GM12878 (cell line): ENCODE data around the gene FAXC. TPM values are rescaled to one million over a fixed set of nuclear protein-coding genes. Genes with fewer than 3 reads are reported as not detected.
A peak's percentile ranks its signal among the peaks of the same experiment; 100 is the strongest.

ENCODE experiments used
- ASH2L ChIP-seq: fragments of 300-600, 200-600 bp; sonication (generic); IDR thresholded peaks from 2 replicates; pipeline ENCODE4 v1.6.1; 2017; ENCODE audit warnings: low read depth, mild to moderate bottlenecking, borderline replicate concordance
- CREM ChIP-seq: IDR thresholded peaks from 2 replicates; pipeline ENCODE4 v1.6.1; 2014; ENCODE audit warnings: antibody characterized with exemption, low read depth
- E4F1 ChIP-seq: fragments of 450-650 bp; IDR thresholded peaks from 2 replicates; pipeline ENCODE4 v1.6.1; 2018; ENCODE audit warnings: borderline replicate concordance, mild to moderate bottlenecking; ENCODE audit not compliant: partially characterized antibody
- FOS ChIP-seq: IDR thresholded peaks from 3 replicates; pipeline ENCODE4 v1.6.1; 2011; ENCODE audit warnings: borderline replicate concordance; ENCODE audit not compliant: insufficient read length; ENCODE audit errors: extremely low read depth
- FOXK2 ChIP-seq: fragments of 450-650 bp; IDR thresholded peaks from 2 replicates; pipeline ENCODE4 v1.6.1; 2017; ENCODE audit warnings: mild to moderate bottlenecking, moderate library complexity
- FOXM1 ChIP-seq: IDR thresholded peaks from 2 replicates; pipeline ENCODE4 v1.6.1; 2012; ENCODE audit warnings: low read depth, mild to moderate bottlenecking, inconsistent platforms, low read length, moderate library complexity
- GABPA ChIP-seq: IDR thresholded peaks from 2 replicates; pipeline ENCODE4 v1.6.1; 2014; ENCODE audit warnings: antibody characterized with exemption, low read depth, mild to moderate bottlenecking, inconsistent platforms
- HCFC1 ChIP-seq: fragments of 150-350 bp; IDR thresholded peaks from 2 replicates; pipeline ENCODE4 v1.6.1; 2014; ENCODE audit warnings: low read length
- IKZF1 ChIP-seq: fragments of 450-650 bp; conservative IDR thresholded peaks from 2 replicates; pipeline ENCODE4 v1.6.1; 2017; ENCODE audit warnings: antibody characterized with exemption, mild to moderate bottlenecking
- IKZF2 ChIP-seq, 2 experiments: fragments of 450-650 bp; IDR thresholded peaks; 2 replicates each; pipeline ENCODE4 v1.6.1; 2017; ENCODE audit warnings: mild to moderate bottlenecking in 2 of 2, moderate library complexity in 2 of 2
- IRF3 ChIP-seq: fragments of 450-650 bp; IDR thresholded peaks from 2 replicates; pipeline ENCODE4 v1.6.1; 2014; ENCODE audit warnings: mild to moderate bottlenecking
- KLF5 ChIP-seq: fragments of 450-650 bp; IDR thresholded peaks from 2 replicates; pipeline ENCODE4 v1.6.1; 2014; ENCODE audit warnings: mild to moderate bottlenecking; ENCODE audit not compliant: partially characterized antibody
- LARP7 ChIP-seq: fragments of 450-650 bp; IDR thresholded peaks from 2 replicates; pipeline ENCODE4 v1.6.1; 2017; ENCODE audit warnings: mild to moderate bottlenecking
- MXI1 ChIP-seq: fragments of 150-350 bp; IDR thresholded peaks from 2 replicates; pipeline ENCODE4 v1.6.1; 2011; ENCODE audit warnings: low read depth, mild to moderate bottlenecking, inconsistent platforms, low read length, improper control_type of control experiment
- NBN ChIP-seq: fragments of 450-650 bp; IDR thresholded peaks from 2 replicates; pipeline ENCODE4 v1.6.1; 2016
- NRF1 ChIP-seq: conservative IDR thresholded peaks from 2 replicates; pipeline ENCODE4 v1.6.1; 2011; ENCODE audit warnings: mild to moderate bottlenecking, low read depth, low read length, improper control_type of control experiment
- POU2F2 ChIP-seq: IDR thresholded peaks from 3 replicates; pipeline ENCODE4 v1.6.1; 2011; ENCODE audit warnings: low read depth, mild to moderate bottlenecking, low read length, borderline replicate concordance
- RAD21 ChIP-seq: IDR thresholded peaks from 2 replicates; pipeline ENCODE4 v1.6.1; 2011; ENCODE audit warnings: mild to moderate bottlenecking, low read depth, low read length, moderate library complexity; ENCODE audit not compliant: insufficient read depth
- RUNX3 ChIP-seq: IDR thresholded peaks from 2 replicates; pipeline ENCODE4 v1.6.1; 2012; ENCODE audit warnings: low read length, inconsistent platforms
- SIN3A ChIP-seq: IDR thresholded peaks from 2 replicates; pipeline ENCODE4 v1.6.1; 2012; ENCODE audit warnings: low read depth, low read length, improper control_type of control experiment
- SIX5 ChIP-seq: IDR thresholded peaks from 2 replicates; pipeline ENCODE4 v1.6.1; 2011; ENCODE audit warnings: mild to moderate bottlenecking, low read depth, low read length, moderate library complexity; ENCODE audit not compliant: severe bottlenecking
- TCF7 ChIP-seq: IDR thresholded peaks from 2 replicates; pipeline ENCODE4 v1.6.1; 2014; ENCODE audit warnings: antibody characterized with exemption, borderline replicate concordance
- WRNIP1 ChIP-seq: IDR thresholded peaks from 2 replicates; pipeline ENCODE4 v1.6.1; 2011; ENCODE audit warnings: low read depth, low read length, improper control_type of control experiment, borderline replicate concordance
- ZBED1 ChIP-seq: IDR thresholded peaks from 2 replicates; pipeline ENCODE4 v1.6.1; 2016; ENCODE audit warnings: borderline replicate concordance
- ZNF384 ChIP-seq: IDR thresholded peaks from 2 replicates; pipeline ENCODE4 v1.6.1; 2012; ENCODE audit warnings: low read depth, mild to moderate bottlenecking, low read length, improper control_type of control experiment, borderline replicate concordance
- polyA plus RNA-seq, 11 experiments: library from polyadenylated mRNA; depleted of rRNA in 4 of 11; unstranded in 6 of 11; stranded (reverse) in 5 of 11; fragments of >200 nt; fragmentation: Nextera tagmentation in 4 of 11; fragmentation: Illumina TruSeq in 1 of 11; extraction: Ambion mirVana in 4 of 11; extraction: Trizol in 1 of 11; gene quantifications; 1 replicate in 1 of 11; 2 replicates in 10 of 11; pipeline versions ENCODE4 v1.2.1 to v1.2.3, GENCODE V29; 2011 to 2016; ENCODE audit warnings: inconsistent platforms in 2 of 11, missing spikeins in 2 of 11, low read depth in 1 of 11
- total RNA-seq, 4 experiments: library from RNA; depleted of rRNA in 3 of 4; stranded (reverse); fragments of >200 nt in 3 of 4; fragmentation: Illumina TruSeq in 1 of 4; extraction: Trizol in 1 of 4; gene quantifications; 2 replicates each; pipeline versions ENCODE4 v1.2.1 to v1.2.3, GENCODE V29; 2013 to 2021
- TF ChIP-seq, protein P1 (sequence below): IDR thresholded peaks from 2 replicates; pipeline ENCODE4 v1.6.1; 2011; ENCODE audit warnings: low read depth, mild to moderate bottlenecking, low read length, moderate library complexity, borderline replicate concordance; ENCODE audit errors: extremely low read depth
- TF ChIP-seq, protein P2 (sequence below): fragments of 450-650 bp; IDR thresholded peaks from 2 replicates; pipeline ENCODE4 v1.6.1; 2016; ENCODE audit warnings: mild to moderate bottlenecking

FAXC gene
- total and polyA plus RNA-seq, 10 of the 15 experiments (the other 5 are each of a cell fraction or from before 2014, with no cell fraction given), result not detected

- TF ChIP-seq IRF3 (no peak), ZBED1 (peak; percentile 91), HCFC1 (peak; percentile 63), NRF1 (peak; percentile 80), FOS (no peak), SIN3A (peak; percentile 34; the same call in 1 of the 2 replicates), RUNX3 (peak; percentile 46), FOXK2 (no peak), SIX5 (peak; percentile 49), CREM (peak; percentile 17; the same call in 1 of the 2 replicates), MXI1 (peak; percentile 12; the same call in 1 of the 2 replicates), RAD21 (0 out of 2 replicates have a peak, but pooled peaks have one; percentile 9), KLF5 (peak; percentile 43), NBN (peak; percentile 80), GABPA (peak; percentile 90), LARP7 (0 out of 2 replicates have a peak, but pooled peaks have one; percentile 62), IKZF2 (IDR thresholded peaks at IDR 0.05) (no peak), WRNIP1 (no peak), FOXM1 (peak; percentile 62), POU2F2 (peak; percentile 8; the same call in 1 of the 3 replicates), TCF7 (no peak), E4F1 (peak; percentile 49), ZNF384 (peak; percentile 90), ASH2L (peak; percentile 99), IKZF1 (peak; percentile 46; the same call in 1 of the 2 replicates)
- TF ChIP-seq, protein P1, sequence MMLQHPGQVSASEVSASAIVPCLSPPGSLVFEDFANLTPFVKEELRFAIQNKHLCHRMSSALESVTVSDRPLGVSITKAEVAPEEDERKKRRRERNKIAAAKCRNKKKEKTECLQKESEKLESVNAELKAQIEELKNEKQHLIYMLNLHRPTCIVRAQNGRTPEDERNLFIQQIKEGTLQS, result no peak
- TF ChIP-seq, protein P2, sequence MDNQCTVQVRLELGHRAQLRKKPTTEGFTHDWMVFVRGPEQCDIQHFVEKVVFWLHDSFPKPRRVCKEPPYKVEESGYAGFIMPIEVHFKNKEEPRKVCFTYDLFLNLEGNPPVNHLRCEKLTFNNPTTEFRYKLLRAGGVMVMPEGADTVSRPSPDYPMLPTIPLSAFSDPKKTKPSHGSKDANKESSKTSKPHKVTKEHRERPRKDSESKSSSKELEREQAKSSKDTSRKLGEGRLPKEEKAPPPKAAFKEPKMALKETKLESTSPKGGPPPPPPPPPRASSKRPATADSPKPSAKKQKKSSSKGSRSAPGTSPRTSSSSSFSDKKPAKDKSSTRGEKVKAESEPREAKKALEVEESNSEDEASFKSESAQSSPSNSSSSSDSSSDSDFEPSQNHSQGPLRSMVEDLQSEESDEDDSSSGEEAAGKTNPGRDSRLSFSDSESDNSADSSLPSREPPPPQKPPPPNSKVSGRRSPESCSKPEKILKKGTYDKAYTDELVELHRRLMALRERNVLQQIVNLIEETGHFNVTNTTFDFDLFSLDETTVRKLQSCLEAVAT, result peak; percentile 92
Measured at GRCh38 chr6:99393698-99394531, 44.4 kb upstream of the FAXC start, which contains the start of gene COQ3 (continued).
